Neural progenitor cell (in vitro differentiated cells): ENCODE data around the gene MGAT3.

Source experiments
- EZH2 ChIP-seq: fragments of 200-600 bp; sonication (generic); IDR thresholded peaks from 2 replicates; pipeline ENCODE4 v1.6.1; 2017; ENCODE audit warnings: antibody characterized with exemption, mild to moderate bottlenecking, moderate library complexity
- EZH2phosphoT487 ChIP-seq: fragments of 200-600 bp; sonication (generic); IDR thresholded peaks from 2 replicates; pipeline ENCODE4 v1.6.1; 2017; ENCODE audit warnings: antibody characterized with exemption
- TF ChIP-seq, protein P1 (sequence below): fragments of 200-600 bp; sonication (generic); IDR thresholded peaks from 2 replicates; pipeline ENCODE4 v1.5.1; 2017; ENCODE audit warnings: antibody characterized with exemption, mild to moderate bottlenecking

DNA sequence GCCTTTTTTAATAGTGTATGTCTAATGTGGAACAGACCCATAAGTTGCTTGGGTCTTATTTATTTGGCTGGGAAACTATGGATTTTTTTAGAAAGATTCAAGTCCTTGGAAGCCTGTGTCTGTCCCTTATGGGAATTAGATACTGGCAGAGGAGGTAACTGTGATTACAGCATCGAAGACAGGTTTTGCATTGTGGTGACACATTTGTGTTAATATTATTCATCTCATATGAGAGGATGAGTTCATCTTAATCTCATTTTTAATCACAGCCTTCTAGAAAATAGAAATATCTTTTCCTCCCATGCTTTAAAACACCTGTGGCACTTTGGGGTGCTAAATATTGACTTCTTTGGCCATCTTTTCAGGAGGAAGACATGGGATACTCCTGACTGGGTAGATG is 48.0 kb upstream of the MGAT3 start:
- TF ChIP-seq, protein P1, sequence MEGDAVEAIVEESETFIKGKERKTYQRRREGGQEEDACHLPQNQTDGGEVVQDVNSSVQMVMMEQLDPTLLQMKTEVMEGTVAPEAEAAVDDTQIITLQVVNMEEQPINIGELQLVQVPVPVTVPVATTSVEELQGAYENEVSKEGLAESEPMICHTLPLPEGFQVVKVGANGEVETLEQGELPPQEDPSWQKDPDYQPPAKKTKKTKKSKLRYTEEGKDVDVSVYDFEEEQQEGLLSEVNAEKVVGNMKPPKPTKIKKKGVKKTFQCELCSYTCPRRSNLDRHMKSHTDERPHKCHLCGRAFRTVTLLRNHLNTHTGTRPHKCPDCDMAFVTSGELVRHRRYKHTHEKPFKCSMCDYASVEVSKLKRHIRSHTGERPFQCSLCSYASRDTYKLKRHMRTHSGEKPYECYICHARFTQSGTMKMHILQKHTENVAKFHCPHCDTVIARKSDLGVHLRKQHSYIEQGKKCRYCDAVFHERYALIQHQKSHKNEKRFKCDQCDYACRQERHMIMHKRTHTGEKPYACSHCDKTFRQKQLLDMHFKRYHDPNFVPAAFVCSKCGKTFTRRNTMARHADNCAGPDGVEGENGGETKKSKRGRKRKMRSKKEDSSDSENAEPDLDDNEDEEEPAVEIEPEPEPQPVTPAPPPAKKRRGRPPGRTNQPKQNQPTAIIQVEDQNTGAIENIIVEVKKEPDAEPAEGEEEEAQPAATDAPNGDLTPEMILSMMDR, result no peak
- TF ChIP-seq EZH2 (no peak), EZH2phosphoT487 (no peak)
